ENCODE measurements around the gene EPB41L1.

DNA sequence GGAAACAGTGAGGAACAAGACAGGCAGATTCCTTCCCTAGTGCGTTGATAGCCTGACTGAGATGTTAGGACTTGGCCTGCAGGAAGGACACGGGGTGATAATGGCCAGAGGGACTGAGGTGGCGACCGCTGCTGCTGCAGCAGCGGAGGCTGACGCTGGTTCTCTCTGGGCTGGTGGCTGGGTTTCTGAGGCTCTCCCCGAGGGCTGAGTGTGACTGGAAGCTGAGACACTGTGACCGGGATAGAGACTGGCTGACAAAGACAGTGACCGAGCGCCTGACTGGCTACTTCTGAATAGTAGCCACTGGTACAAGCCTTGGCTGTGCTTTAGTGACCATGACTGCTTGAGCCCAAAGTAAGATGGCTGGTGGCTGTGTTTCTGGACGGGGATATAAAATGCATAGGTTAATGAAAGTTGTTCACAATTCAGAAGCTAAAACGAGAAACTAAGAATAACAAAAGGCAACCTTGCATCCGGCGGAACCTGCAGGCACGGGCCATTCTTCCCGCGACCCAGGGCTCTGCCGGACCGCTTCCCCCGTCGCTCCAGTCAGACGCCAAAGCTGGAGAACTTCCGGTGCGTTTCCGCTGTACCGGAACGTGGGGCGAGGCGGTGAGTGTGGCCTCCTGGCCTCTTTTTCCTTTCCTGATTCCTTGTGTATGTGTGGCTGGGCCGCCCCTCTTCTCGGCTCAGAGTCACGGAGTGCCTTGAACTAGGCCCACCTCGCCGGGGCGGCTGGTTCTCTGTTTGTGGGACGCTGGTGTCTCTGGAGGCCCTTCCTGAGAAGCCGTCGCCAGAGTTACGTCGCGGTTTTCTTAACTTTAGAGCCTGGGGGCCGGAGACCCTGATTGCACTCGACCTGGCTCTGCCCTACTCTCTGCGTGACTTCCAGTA, 81.6 kb downstream of the EPB41L1 start, which contains the start of gene AAR2:
- TF ChIP-seq, protein P1, sequence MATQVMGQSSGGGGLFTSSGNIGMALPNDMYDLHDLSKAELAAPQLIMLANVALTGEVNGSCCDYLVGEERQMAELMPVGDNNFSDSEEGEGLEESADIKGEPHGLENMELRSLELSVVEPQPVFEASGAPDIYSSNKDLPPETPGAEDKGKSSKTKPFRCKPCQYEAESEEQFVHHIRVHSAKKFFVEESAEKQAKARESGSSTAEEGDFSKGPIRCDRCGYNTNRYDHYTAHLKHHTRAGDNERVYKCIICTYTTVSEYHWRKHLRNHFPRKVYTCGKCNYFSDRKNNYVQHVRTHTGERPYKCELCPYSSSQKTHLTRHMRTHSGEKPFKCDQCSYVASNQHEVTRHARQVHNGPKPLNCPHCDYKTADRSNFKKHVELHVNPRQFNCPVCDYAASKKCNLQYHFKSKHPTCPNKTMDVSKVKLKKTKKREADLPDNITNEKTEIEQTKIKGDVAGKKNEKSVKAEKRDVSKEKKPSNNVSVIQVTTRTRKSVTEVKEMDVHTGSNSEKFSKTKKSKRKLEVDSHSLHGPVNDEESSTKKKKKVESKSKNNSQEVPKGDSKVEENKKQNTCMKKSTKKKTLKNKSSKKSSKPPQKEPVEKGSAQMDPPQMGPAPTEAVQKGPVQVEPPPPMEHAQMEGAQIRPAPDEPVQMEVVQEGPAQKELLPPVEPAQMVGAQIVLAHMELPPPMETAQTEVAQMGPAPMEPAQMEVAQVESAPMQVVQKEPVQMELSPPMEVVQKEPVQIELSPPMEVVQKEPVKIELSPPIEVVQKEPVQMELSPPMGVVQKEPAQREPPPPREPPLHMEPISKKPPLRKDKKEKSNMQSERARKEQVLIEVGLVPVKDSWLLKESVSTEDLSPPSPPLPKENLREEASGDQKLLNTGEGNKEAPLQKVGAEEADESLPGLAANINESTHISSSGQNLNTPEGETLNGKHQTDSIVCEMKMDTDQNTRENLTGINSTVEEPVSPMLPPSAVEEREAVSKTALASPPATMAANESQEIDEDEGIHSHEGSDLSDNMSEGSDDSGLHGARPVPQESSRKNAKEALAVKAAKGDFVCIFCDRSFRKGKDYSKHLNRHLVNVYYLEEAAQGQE (IDR thresholded peaks at IDR 0.05; ENCODE audit: insufficient read depth in 1 of 2, low read depth in 2 of 2, low read length in 2 of 2) = 0 out of 4 replicates have a peak, but pooled peaks of 1 of the 2 experiments have one; percentile 63
- TF ChIP-seq POLR2AphosphoS5 (IDR thresholded peaks at IDR 0.05; ENCODE audit: low read depth, low read length) (peak; percentile 89), TAF1 (IDR thresholded peaks at IDR 0.05; ENCODE audit: borderline replicate concordance, insufficient read depth, low read length) (peak; percentile 95), SIN3A (IDR thresholded peaks at IDR 0.05; ENCODE audit: borderline replicate concordance, insufficient read depth, low read length) (peak; percentile 71; the same call in 1 of the 2 replicates)

All from PFSK-1 (cell line).